K562 (cell line): Measurements from ENCODE around the gene SGO1. TPM values are rescaled to one million over a fixed set of nuclear protein-coding genes. Genes with fewer than 3 reads are reported as not detected.

Experiments
- CLOCK ChIP-seq: fragments of 250-450 bp; sonication (Bioruptor Pico); IDR thresholded peaks from 2 replicates; pipeline ENCODE4 v1.4.0; 2020; ENCODE audit warnings: mild to moderate bottlenecking, moderate library complexity, borderline replicate concordance
- CTCFL ChIP-seq: IDR thresholded peaks from 2 replicates; pipeline ENCODE4 v1.6.1; 2011; ENCODE audit warnings: borderline replicate concordance, low read depth, mild to moderate bottlenecking, moderate library complexity, low read length; ENCODE audit not compliant: insufficient read depth, poor library complexity, severe bottlenecking
- ESRRB ChIP-seq: fragments of 250-450 bp; sonication (Bioruptor Pico); IDR thresholded peaks from 2 replicates; pipeline ENCODE4 v1.5.0; 2020; ENCODE audit warnings: mild to moderate bottlenecking, moderate library complexity, borderline replicate concordance
- GMEB1 ChIP-seq: fragments of 250-450 bp; sonication (Bioruptor Pico); IDR thresholded peaks from 2 replicates; pipeline ENCODE4 v1.4.0; 2020; ENCODE audit warnings: mild to moderate bottlenecking
- JUN ChIP-seq, 2 experiments: sonication (generic) in 1 of 2; formaldehyde crosslinking in 1 of 2; IDR thresholded peaks; 2 replicates each; pipeline versions ENCODE4 v1.6.1 to v1.8.0; 2012 to 2022; ENCODE audit warnings: borderline replicate concordance in 2 of 2, mild to moderate bottlenecking in 2 of 2, improper control_type of control experiment in 1 of 2, low read depth in 1 of 2, low read length in 1 of 2, missing genetic modification reagents in 1 of 2
- KDM1A ChIP-seq, 2 experiments: fragments of 450-650 bp; IDR thresholded peaks; 2 replicates each; pipeline ENCODE4 v1.6.1; 2016; ENCODE audit warnings: mild to moderate bottlenecking in 2 of 2
- KHSRP ChIP-seq: fragments of 450-650 bp; IDR thresholded peaks from 2 replicates; pipeline ENCODE4 v1.6.1; 2017
- MITF ChIP-seq: IDR thresholded peaks from 2 replicates; pipeline ENCODE4 v1.6.1; 2014; ENCODE audit warnings: antibody characterized with exemption
- NR2C1 ChIP-seq, 2 experiments: fragments of 450-650 bp; IDR thresholded peaks; 2 replicates each; pipeline ENCODE4 v1.6.1; 2017; ENCODE audit warnings: mild to moderate bottlenecking in 2 of 2, antibody characterized with exemption in 1 of 2, inconsistent platforms in 1 of 2, missing compliant biosample characterization in 1 of 2, missing genetic modification characterization in 1 of 2
- PHF20 ChIP-seq: fragments of 450-650 bp; IDR thresholded peaks from 2 replicates; pipeline ENCODE4 v1.6.1; 2018; ENCODE audit not compliant: partially characterized antibody
- POLR2H ChIP-seq: IDR thresholded peaks from 2 replicates; pipeline ENCODE4 v1.6.1; 2016; ENCODE audit warnings: missing genetic modification characterization, low read depth, mild to moderate bottlenecking, control low read depth, missing compliant biosample characterization, moderate library complexity
- RBBP5 ChIP-seq: fragments of 200-600 bp; sonication (generic); IDR thresholded peaks from 2 replicates; pipeline ENCODE4 v1.6.1; 2012; ENCODE audit warnings: borderline replicate concordance, mild to moderate bottlenecking, low read length, control low read depth, inconsistent platforms; ENCODE audit not compliant: insufficient read depth, poor library complexity, severe bottlenecking
- RHOXF2B ChIP-seq: fragments of 250-450 bp; sonication (Bioruptor Pico); conservative IDR thresholded peaks from 2 replicates; pipeline ENCODE4 v1.5.1; 2021
- ZBTB34 ChIP-seq: fragments of 250-450 bp; sonication (Bioruptor Pico); IDR thresholded peaks from 2 replicates; pipeline ENCODE4 v1.8.0; 2021; ENCODE audit warnings: mild to moderate bottlenecking, moderate library complexity
- ZNF121 ChIP-seq: sonication (generic); formaldehyde crosslinking; conservative IDR thresholded peaks from 2 replicates; pipeline ENCODE4 v1.8.0; 2022; ENCODE audit warnings: missing genetic modification reagents
- ZNF766 ChIP-seq: fragments of 200-800 bp; sonication (Bioruptor generic); conservative IDR thresholded peaks from 2 replicates; pipeline ENCODE4 v1.6.1; 2016; ENCODE audit warnings: missing genetic modification characterization, missing compliant biosample characterization
- polyA plus RNA-seq, 8 experiments: library from polyadenylated mRNA; depleted of rRNA in 4 of 8; stranded (reverse) in 5 of 8; unstranded in 3 of 8; fragments of >200 nt; fragmentation: Nextera tagmentation in 2 of 8; fragmentation: Illumina TruSeq in 1 of 8; extraction: Ambion mirVana in 2 of 8; extraction: Trizol in 1 of 8; gene quantifications; 2 replicates each; pipeline versions ENCODE4 v1.2.1 to v1.2.3, GENCODE V29; 2011 to 2014; ENCODE audit warnings: inconsistent platforms in 1 of 8, missing spikeins in 1 of 8
- total RNA-seq, 7 experiments: library from RNA; depleted of rRNA in 6 of 7; stranded (reverse); fragments of >200 nt in 6 of 7; fragmentation: Illumina TruSeq in 2 of 7; extraction: Trizol in 2 of 7; gene quantifications; 2 replicates each; pipeline versions ENCODE4 v1.2.1 to v1.2.3, GENCODE V29; 2011 to 2021; ENCODE audit warnings: low replicate concordance in 1 of 7

Gene SGO1
- total and polyA plus RNA-seq, 9 of the 15 experiments (the other 6 are each of a cell fraction or from before 2014, with no cell fraction given) = 13.7 to 57.3 (median 28.2) TPM

- TF ChIP-seq ZNF766 (CRISPR knock-in tag) (peak; percentile 73; the same call in 1 of the 2 replicates), KDM1A (IDR thresholded peaks at IDR 0.05) (peak; percentile 11 to 41; a peak in 1 of 4 replicates), RHOXF2B (CRISPR knock-in tag) (no peak), CTCFL (no peak), PHF20 (no peak), CLOCK (CRISPR knock-in tag) (no peak), RBBP5 (no peak), KHSRP (no peak), JUN (IDR thresholded peaks at IDR 0.05; ENCODE audit: borderline replicate concordance, low read depth, low read length) (no peak), JUN (CRISPR knock-in tag; IDR thresholded peaks at IDR 0.05; ENCODE audit: borderline replicate concordance) (no peak), ZBTB34 (CRISPR knock-in tag) (no peak), GMEB1 (no peak), ESRRB (CRISPR knock-in tag) (no peak), POLR2H (tag) (peak; percentile 9), MITF (no peak), NR2C1 (IDR thresholded peaks at IDR 0.05) (no peak), NR2C1 (tag; IDR thresholded peaks at IDR 0.05) (0 out of 2 replicates have a peak, but pooled peaks have one; percentile 3), ZNF121 (no peak)
Measured at GRCh38 chr3:20186600-20187004, 596 bp upstream of the SGO1 start (continued).
